K562 (cell line): Measurements from ENCODE around the gene FSTL4. TPM values are rescaled to one million over a fixed set of nuclear protein-coding genes. Genes with fewer than 3 reads are reported as not detected.

Experiments
- KLF13 ChIP-seq: fragments of 450-650 bp; IDR thresholded peaks from 2 replicates; pipeline ENCODE4 v1.6.1; 2016; ENCODE audit warnings: missing genetic modification characterization, low read depth, mild to moderate bottlenecking, missing compliant biosample characterization, moderate library complexity, borderline replicate concordance
- polyA plus RNA-seq, 8 experiments: library from polyadenylated mRNA; depleted of rRNA in 4 of 8; stranded (reverse) in 5 of 8; unstranded in 3 of 8; fragments of >200 nt; fragmentation: Nextera tagmentation in 2 of 8; fragmentation: Illumina TruSeq in 1 of 8; extraction: Ambion mirVana in 2 of 8; extraction: Trizol in 1 of 8; gene quantifications; 2 replicates each; pipeline versions ENCODE4 v1.2.1 to v1.2.3, GENCODE V29; 2011 to 2014; ENCODE audit warnings: inconsistent platforms in 1 of 8, missing spikeins in 1 of 8
- total RNA-seq, 7 experiments: library from RNA; depleted of rRNA in 6 of 7; stranded (reverse); fragments of >200 nt in 6 of 7; fragmentation: Illumina TruSeq in 2 of 7; extraction: Trizol in 2 of 7; gene quantifications; 2 replicates each; pipeline versions ENCODE4 v1.2.1 to v1.2.3, GENCODE V29; 2011 to 2021; ENCODE audit warnings: low replicate concordance in 1 of 7
- TF ChIP-seq, protein P1 (sequence below), 2 experiments: fragments of 450-650 bp; formaldehyde crosslinking in 1 of 2; IDR thresholded peaks; 2 replicates each; pipeline versions ENCODE4 v1.4.0 to v1.6.1; 2014 to 2020; ENCODE audit warnings: mild to moderate bottlenecking in 2 of 2, borderline replicate concordance in 1 of 2, low read depth in 1 of 2

FSTL4 gene
- total and polyA plus RNA-seq, 9 of the 15 experiments (the other 6 are each of a cell fraction or from before 2014, with no cell fraction given) = 0.08 to 0.18 (median 0.10) TPM; not detected in 5

DNA sequence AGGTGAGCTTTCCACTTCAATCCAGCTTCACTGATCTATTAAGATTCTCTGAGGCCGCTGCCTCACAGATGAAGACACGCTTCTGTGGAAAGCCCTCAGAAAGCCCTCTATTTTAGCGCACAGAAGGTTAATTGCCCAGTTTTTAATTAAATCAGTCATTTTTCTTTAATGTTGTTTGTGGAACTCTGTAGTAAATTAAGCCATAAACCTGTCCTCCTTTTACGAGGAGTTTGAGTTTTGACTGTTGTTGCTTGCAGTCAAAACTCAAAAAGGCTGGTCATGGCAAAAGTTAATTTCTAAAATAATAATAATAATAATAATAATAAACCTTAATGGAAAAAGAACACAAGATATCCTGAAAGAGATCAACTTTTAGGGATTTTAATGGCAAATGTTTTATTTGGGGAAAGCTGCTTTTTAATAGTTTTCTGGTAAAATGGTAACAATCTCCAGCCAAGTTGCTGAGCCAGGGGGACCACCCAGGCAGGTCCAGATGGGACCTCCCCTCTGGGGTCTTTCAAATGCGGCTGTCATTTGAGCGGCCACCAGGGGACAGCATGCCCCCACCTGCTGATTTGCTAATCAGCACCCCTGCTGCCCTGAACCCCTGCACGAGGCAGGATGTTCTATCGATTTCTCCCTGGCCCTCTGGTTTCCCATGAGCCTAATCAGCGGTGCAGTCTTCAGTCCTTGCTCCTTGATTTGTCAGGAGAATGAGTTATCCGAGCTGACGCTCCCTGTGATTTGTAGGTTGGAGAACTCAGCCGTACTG lies 247.2 kb downstream of the FSTL4 start (continued):
- TF ChIP-seq, protein P1, sequence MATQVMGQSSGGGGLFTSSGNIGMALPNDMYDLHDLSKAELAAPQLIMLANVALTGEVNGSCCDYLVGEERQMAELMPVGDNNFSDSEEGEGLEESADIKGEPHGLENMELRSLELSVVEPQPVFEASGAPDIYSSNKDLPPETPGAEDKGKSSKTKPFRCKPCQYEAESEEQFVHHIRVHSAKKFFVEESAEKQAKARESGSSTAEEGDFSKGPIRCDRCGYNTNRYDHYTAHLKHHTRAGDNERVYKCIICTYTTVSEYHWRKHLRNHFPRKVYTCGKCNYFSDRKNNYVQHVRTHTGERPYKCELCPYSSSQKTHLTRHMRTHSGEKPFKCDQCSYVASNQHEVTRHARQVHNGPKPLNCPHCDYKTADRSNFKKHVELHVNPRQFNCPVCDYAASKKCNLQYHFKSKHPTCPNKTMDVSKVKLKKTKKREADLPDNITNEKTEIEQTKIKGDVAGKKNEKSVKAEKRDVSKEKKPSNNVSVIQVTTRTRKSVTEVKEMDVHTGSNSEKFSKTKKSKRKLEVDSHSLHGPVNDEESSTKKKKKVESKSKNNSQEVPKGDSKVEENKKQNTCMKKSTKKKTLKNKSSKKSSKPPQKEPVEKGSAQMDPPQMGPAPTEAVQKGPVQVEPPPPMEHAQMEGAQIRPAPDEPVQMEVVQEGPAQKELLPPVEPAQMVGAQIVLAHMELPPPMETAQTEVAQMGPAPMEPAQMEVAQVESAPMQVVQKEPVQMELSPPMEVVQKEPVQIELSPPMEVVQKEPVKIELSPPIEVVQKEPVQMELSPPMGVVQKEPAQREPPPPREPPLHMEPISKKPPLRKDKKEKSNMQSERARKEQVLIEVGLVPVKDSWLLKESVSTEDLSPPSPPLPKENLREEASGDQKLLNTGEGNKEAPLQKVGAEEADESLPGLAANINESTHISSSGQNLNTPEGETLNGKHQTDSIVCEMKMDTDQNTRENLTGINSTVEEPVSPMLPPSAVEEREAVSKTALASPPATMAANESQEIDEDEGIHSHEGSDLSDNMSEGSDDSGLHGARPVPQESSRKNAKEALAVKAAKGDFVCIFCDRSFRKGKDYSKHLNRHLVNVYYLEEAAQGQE (IDR thresholded peaks at IDR 0.05; ENCODE audit: borderline replicate concordance) = peak; percentile 6; the same call in 1 of the 2 replicates
- TF ChIP-seq, protein P1 (CRISPR knock-in tag; IDR thresholded peaks at IDR 0.05; ENCODE audit: low read depth) = no peak
- TF ChIP-seq KLF13 = no peak
